ENCODE data around the gene RORC. TPM values are rescaled to one million over a fixed set of nuclear protein-coding genes. Genes with fewer than 3 reads are reported as not detected.
A peak's percentile ranks its signal among the peaks of the same experiment; 100 is the strongest.

RORC gene
- polyA plus RNA-seq, 3 donors = 0.03 TPM; not detected in 2

- TF ChIP-seq CTCF (IDR thresholded peaks at IDR 0.05) = no peak
- Mint-ChIP-seq H3K27ac (peak overlapping the region; percentile 83 to 95 (median 89)), H3K27me3 (ENCODE audit: low read depth in 3 of 3) (peaks cover 4 to 7% (median 6%) of the 10 kb centered on the region in 3 donors), H3K4me3 (peak overlapping the region in 1 of 2 donors; percentile 11), H3K4me1 (peaks cover 20% of the 10 kb centered on the region), H3K36me3 (no peaks in the 10 kb centered on the region), H3K9me3 (peaks cover 0 to 4% (median 0%) of the 10 kb centered on the region in 7 donors)
- peak; percentile 73 to 92 (median 86) for DNase-seq
- intact Hi-C loops (cut with micrococcal nuclease) = no loop called here
- no peak overlapping the region for H2AFZ ChIP-seq (ENCODE audit: insufficient read depth, low read depth, low read length, poor library complexity, severe bottlenecking)
- no peaks in the 10 kb centered on the region for H3K27me3 ChIP-seq (ENCODE audit: control insufficient read depth in 2 of 2, insufficient read depth in 2 of 2, low read length in 2 of 2)
- no peak overlapping the region for H3K9ac ChIP-seq (ENCODE audit: insufficient read depth, low read length, poor library complexity, severe bottlenecking)
- H4K20me1 ChIP-seq (ENCODE audit: insufficient read depth, low read length) = no peaks in the 10 kb centered on the region
- WGBS (ENCODE audit: insufficient coverage) = 0% methylated on average over 2 of the region's 7 CpGs
- peak overlapping the region; percentile 41 to 79 for H3K27ac ChIP-seq (ENCODE audit: low read depth in 1 of 2, low read length in 2 of 2)
- no peak overlapping the region for H3K4me3 ChIP-seq (replicated peaks in 1 of 3; ENCODE audit: low read depth in 2 of 3, low read length in 3 of 3)
- peaks cover 20 to 24% of the 10 kb centered on the region in 2 donors for H3K4me1 ChIP-seq (ENCODE audit: control insufficient read depth in 1 of 2, insufficient read depth in 2 of 2, low read length in 2 of 2)
- H3K9me3 ChIP-seq (replicated peaks in 1 of 2; ENCODE audit: control insufficient read depth in 1 of 2, insufficient read depth in 1 of 2, low read length in 2 of 2) = no peaks in the 10 kb centered on the region
- H3K79me2 ChIP-seq (ENCODE audit: insufficient read depth, low read length) = no peaks in the 10 kb centered on the region
- no peaks in the 10 kb centered on the region for H3K36me3 ChIP-seq (replicated peaks in 1 of 2; ENCODE audit: control insufficient read depth in 1 of 2, insufficient read depth in 2 of 2, low read length in 2 of 2)
- no peak overlapping the region for H3K4me2 ChIP-seq (replicated peaks; ENCODE audit: extremely low read depth, low read length, poor library complexity, severe bottlenecking)
Measured at GRCh38 chr1:151867765-151868411, 36.3 kb upstream of the RORC start.

- H3K27ac Mint-ChIP-seq = peak overlapping the region; percentile 83 to 95 (median 88)
- peaks cover 21% of the 10 kb centered on the region for H3K4me1 Mint-ChIP-seq
- no peaks in the 10 kb centered on the region for H3K36me3 Mint-ChIP-seq
- peak overlapping the region in 1 of 2 donors; percentile 53 for H3K4me3 Mint-ChIP-seq
- H3K4me3 ChIP-seq (replicated peaks in 1 of 3; ENCODE audit: low read depth in 2 of 3, low read length in 3 of 3) = no peak overlapping the region
- peak in 2 of 3 donors; percentile 23 to 75 for DNase-seq
- H3K9me3 Mint-ChIP-seq = peaks cover 0 to 5% (median 0%) of the 10 kb centered on the region in 7 donors
- no peaks in the 10 kb centered on the region for H3K79me2 ChIP-seq (ENCODE audit: insufficient read depth, low read length)
- intact Hi-C loops (cut with micrococcal nuclease) = no loop called here
- H3K27me3 Mint-ChIP-seq (ENCODE audit: low read depth in 3 of 3) = peaks cover 4 to 7% (median 6%) of the 10 kb centered on the region in 3 donors
- H3K36me3 ChIP-seq (replicated peaks in 1 of 2; ENCODE audit: control insufficient read depth in 1 of 2, insufficient read depth in 2 of 2, low read length in 2 of 2) = no peaks in the 10 kb centered on the region
- no CpG with 5 or more reads among the region's 2 CpGs for WGBS (ENCODE audit: insufficient coverage)
- H3K9me3 ChIP-seq (replicated peaks in 1 of 2; ENCODE audit: control insufficient read depth in 1 of 2, insufficient read depth in 1 of 2, low read length in 2 of 2) = no peaks in the 10 kb centered on the region
- H3K4me1 ChIP-seq (ENCODE audit: control insufficient read depth in 1 of 2, insufficient read depth in 2 of 2, low read length in 2 of 2) = peaks cover 20 to 22% of the 10 kb centered on the region in 2 donors
- H3K9ac ChIP-seq (ENCODE audit: insufficient read depth, low read length, poor library complexity, severe bottlenecking) = no peak overlapping the region
- no peak overlapping the region for H2AFZ ChIP-seq (ENCODE audit: insufficient read depth, low read depth, low read length, poor library complexity, severe bottlenecking)
- H4K20me1 ChIP-seq (ENCODE audit: insufficient read depth, low read length) = no peaks in the 10 kb centered on the region
- peak overlapping the region; percentile 41 to 79 for H3K27ac ChIP-seq (ENCODE audit: low read depth in 1 of 2, low read length in 2 of 2)
- no peak overlapping the region for H3K4me2 ChIP-seq (replicated peaks; ENCODE audit: extremely low read depth, low read length, poor library complexity, severe bottlenecking)
- TF ChIP-seq CTCF (IDR thresholded peaks at IDR 0.05) = no peak
- H3K27me3 ChIP-seq (ENCODE audit: control insufficient read depth in 2 of 2, insufficient read depth in 2 of 2, low read length in 2 of 2) = no peaks in the 10 kb centered on the region
Measured at GRCh38 chr1:151867321-151867720, 35.7 kb upstream of the RORC start.
